ENCODE measurements around the gene CD99. TPM values are rescaled to one million over a fixed set of nuclear protein-coding genes. Genes with fewer than 3 reads are reported as not detected.
"Not testable (repeated sequence)": the region's sequence is repeated elsewhere in the genome, so short reads cannot be mapped to it uniquely, and the experiment has no call there.

The CD99 gene
- total RNA-seq, 2 donors from 2014 or later, result 490 to 527 TPM

DNA sequence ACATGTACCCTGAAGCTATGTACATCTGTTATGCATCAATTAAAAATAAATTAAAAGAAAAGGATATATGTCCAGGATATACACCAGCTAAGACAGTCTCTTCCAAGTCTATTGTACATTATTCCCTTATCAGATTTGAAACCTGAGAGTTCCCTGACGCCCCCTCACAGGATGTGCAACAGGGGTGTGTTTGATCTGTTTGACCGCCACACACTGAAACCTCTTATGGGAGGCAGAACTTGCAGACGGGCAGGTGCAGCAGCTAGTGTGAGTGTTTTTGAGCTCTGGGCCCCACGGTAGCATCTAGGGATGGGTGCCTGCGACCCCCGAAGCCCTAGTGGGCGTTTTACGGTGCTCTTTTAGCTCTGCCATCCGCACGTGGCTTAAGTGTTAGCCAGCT lies 65.5 kb downstream of the CD99 start:
- no peak overlapping the region for H3K4me3 ChIP-seq
- no peaks in the 10 kb centered on the region for H3K36me3 ChIP-seq
- DNase-seq (ENCODE audit: low spot score) (no peak), ATAC-seq (ENCODE audit: insufficient number of reproducible peaks, low FRiP score, low read depth) (no peak)
- no peak overlapping the region for H3K27ac ChIP-seq
- TF ChIP-seq, protein P1, sequence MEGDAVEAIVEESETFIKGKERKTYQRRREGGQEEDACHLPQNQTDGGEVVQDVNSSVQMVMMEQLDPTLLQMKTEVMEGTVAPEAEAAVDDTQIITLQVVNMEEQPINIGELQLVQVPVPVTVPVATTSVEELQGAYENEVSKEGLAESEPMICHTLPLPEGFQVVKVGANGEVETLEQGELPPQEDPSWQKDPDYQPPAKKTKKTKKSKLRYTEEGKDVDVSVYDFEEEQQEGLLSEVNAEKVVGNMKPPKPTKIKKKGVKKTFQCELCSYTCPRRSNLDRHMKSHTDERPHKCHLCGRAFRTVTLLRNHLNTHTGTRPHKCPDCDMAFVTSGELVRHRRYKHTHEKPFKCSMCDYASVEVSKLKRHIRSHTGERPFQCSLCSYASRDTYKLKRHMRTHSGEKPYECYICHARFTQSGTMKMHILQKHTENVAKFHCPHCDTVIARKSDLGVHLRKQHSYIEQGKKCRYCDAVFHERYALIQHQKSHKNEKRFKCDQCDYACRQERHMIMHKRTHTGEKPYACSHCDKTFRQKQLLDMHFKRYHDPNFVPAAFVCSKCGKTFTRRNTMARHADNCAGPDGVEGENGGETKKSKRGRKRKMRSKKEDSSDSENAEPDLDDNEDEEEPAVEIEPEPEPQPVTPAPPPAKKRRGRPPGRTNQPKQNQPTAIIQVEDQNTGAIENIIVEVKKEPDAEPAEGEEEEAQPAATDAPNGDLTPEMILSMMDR (IDR thresholded peaks at IDR 0.05), result no peak
- H3K9me3 ChIP-seq, result no peaks in the 10 kb centered on the region
- no peaks in the 10 kb centered on the region for H3K4me1 ChIP-seq (ENCODE audit: control insufficient read depth in 1 of 2, low read depth in 2 of 2)
- H3K27me3 ChIP-seq (replicated peaks; ENCODE audit: insufficient read depth), result no peaks in the 10 kb centered on the region

DNA sequence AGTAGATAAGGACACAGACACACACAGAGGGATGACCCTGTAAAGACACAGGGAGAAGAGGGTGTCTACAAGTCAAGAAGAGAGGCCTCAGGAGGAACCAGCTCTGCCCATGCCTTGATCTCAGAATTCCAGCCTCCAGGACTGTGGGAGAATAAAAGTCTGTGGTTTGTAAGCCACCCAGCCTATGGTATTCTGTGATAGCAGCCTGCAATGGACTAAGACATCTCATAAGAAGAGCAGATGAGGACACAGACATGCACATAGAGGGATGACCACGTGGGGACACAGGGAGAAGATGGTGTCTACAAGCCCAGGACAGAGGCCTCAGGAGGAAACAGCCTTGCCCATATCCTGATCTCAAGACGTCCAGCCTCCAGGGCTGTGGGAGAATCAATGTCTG lies 70.2 kb downstream of the CD99 start:
- Histone ChIP-seq H3K27me3 (replicated peaks; ENCODE audit: insufficient read depth) (no peaks in the 10 kb centered on the region), H3K36me3 (no peaks in the 10 kb centered on the region), H3K4me3 (no peak overlapping the region), H3K9me3 (no peaks in the 10 kb centered on the region), H3K27ac (no peak overlapping the region), H3K4me1 (ENCODE audit: control insufficient read depth in 1 of 2, low read depth in 2 of 2) (no peaks in the 10 kb centered on the region)
- TF ChIP-seq, protein P1 (IDR thresholded peaks at IDR 0.05), result no peak
- DNase-seq (ENCODE audit: low spot score) (no peak), ATAC-seq (ENCODE audit: insufficient number of reproducible peaks, low FRiP score, low read depth) (no peak)

- H3K9me3 ChIP-seq; H3K36me3 ChIP-seq; H3K4me1 ChIP-seq (ENCODE audit: control insufficient read depth in 1 of 2, low read depth in 2 of 2); ATAC-seq (ENCODE audit: insufficient number of reproducible peaks, low FRiP score, low read depth); H3K27ac ChIP-seq; DNase-seq (ENCODE audit: low spot score); H3K27me3 ChIP-seq (replicated peaks; ENCODE audit: insufficient read depth); H3K4me3 ChIP-seq: not testable (repeated sequence)
These were observed 71.6 kb downstream of the CD99 start for GRCh38 chrX:2762671-2763070.

DNA sequence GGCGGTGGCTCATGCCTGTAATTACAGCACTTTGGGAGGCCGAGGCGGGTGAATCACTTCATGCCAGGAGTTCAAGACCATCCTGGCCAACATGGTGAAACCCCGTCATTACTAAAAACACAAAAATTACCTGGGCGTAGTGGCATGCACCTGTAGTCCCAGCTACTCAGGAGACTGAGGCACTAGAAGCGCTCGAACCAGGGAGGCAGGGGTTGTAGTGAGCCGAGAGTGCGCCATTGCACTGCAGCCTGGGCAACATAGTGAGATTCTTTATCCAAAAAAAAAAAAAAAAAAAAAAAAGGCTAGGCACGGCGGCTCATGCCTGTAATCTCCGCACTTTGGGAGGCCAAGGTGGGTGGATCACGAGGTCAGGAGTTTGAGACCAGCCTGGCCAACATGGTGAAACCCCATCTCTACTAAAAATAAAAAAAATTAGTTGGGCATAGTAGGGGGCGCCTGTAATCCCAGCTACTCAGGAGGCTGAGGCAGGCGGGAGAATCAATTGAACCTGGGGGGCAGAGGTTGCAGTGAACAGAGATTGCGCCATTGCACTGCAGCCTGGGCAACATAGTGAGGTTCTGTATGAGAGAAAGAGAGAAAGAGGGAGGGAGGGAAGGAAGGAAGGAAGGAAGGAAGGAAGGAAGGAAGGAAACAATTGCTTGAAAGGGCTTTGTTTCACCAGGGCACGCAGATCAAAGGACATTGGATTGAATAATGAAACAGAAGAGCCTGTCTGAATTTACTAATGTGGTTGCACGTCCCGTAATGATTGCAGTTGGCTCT lies 73.9 kb downstream of the CD99 start:
- H3K36me3 ChIP-seq; H3K9me3 ChIP-seq; H3K4me3 ChIP-seq; H3K4me1 ChIP-seq (ENCODE audit: control insufficient read depth in 1 of 2, low read depth in 2 of 2); DNase-seq (ENCODE audit: low spot score); H3K27me3 ChIP-seq (replicated peaks; ENCODE audit: insufficient read depth); H3K27ac ChIP-seq; ATAC-seq (ENCODE audit: insufficient number of reproducible peaks, low FRiP score, low read depth): not testable (repeated sequence)

DNA sequence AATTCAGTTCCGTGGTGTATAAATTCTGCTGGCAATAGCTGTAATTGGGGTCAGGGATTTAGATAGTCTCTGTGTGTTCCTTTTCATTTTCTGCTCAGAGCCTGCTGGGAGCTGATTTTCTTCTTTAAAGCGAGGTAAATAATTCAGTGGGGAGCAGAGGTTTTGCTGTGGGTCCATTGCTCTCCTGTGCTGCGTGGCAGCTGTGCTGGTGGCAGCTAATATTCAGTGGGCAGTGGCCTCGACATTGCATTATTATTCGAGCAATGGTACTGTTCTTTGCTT lies 74.4 kb downstream of the CD99 start:
- Histone ChIP-seq H3K9me3 (no peaks in the 10 kb centered on the region), H3K4me1 (ENCODE audit: control insufficient read depth in 1 of 2, low read depth in 2 of 2) (no peaks in the 10 kb centered on the region), H3K27me3 (replicated peaks; ENCODE audit: insufficient read depth) (no peaks in the 10 kb centered on the region), H3K4me3 (no peak overlapping the region), H3K27ac (no peak overlapping the region), H3K36me3 (no peaks in the 10 kb centered on the region)
- TF ChIP-seq, protein P1 (IDR thresholded peaks at IDR 0.05), result no peak
- ATAC-seq (ENCODE audit: insufficient number of reproducible peaks, low FRiP score, low read depth) (no peak), DNase-seq (ENCODE audit: low spot score) (no peak)

DNA sequence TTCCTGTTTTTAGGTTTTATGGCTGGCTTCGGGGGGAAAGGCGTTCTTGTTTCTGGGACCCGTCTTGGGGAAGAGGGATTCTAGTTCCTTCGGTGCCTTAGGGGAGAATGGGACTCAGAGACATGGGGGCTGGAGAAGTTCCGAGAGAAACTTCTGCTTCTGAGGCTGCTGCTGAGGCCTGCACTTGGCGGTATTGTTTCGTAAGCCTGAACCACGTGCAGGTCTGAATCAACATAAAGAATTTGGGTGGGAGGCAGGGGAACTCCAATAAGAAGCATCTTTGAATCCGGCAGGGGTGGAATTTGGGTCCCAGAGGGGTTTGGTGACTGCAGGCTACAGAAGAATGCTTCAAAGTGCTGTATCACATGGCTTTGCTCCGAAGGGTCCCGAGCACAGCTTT lies 75.8 kb downstream of the CD99 start:
- Histone ChIP-seq H3K4me1 (ENCODE audit: control insufficient read depth in 1 of 2, low read depth in 2 of 2) (no peaks in the 10 kb centered on the region), H3K27ac (no peak overlapping the region), H3K4me3 (no peak overlapping the region), H3K36me3 (no peaks in the 10 kb centered on the region), H3K9me3 (no peaks in the 10 kb centered on the region), H3K27me3 (replicated peaks; ENCODE audit: insufficient read depth) (no peaks in the 10 kb centered on the region)
- DNase-seq (ENCODE audit: low spot score) (no peak), ATAC-seq (ENCODE audit: insufficient number of reproducible peaks, low FRiP score, low read depth) (no peak)
- TF ChIP-seq, protein P1 (IDR thresholded peaks at IDR 0.05), result no peak
